Fibroblast of gingiva (primary cell): ENCODE results near the gene LEMD2.

Experiments used
- DNase-seq: peaks from one replicate; pipeline ENCODE4 v3.0.0-alpha.2; 2011; ENCODE audit warnings: low read depth

LEMD2 gene

DNA sequence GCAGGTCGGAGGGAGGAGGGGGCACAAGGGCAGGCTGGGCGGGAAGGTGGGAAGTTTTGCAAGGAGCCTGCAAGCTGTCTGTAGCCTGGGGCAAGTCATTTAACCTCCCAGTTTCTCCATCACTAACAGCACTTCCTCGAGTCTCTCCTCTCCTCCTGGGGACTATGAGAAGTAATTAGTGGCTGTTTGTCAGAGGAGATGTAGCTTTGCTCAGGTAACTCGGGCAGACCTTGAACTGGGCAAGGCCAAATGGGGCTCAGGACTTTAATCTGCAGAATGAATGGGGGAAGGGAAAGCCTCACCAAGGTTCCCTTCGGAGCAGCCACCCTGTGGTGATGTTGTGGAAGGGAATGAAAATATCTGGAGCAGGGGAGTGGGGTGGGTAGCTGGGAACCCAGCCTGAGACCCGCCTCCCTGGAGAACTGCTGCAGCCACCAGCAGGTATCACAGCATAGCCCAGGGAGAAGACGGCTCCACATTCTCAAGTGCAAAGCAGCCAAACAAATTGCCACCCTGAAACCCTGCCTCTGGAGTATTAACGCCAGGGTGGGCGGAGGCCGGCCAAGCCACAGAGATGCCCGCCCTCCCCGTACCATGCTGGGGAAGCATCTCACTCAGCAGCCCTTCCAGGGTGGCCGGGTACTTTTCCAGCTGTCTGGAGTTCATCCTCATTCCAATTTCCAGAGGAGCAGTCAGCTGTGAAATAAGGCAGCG lies 6.1 kb upstream of the LEMD2 start:
- no peak for DNase-seq

DNA sequence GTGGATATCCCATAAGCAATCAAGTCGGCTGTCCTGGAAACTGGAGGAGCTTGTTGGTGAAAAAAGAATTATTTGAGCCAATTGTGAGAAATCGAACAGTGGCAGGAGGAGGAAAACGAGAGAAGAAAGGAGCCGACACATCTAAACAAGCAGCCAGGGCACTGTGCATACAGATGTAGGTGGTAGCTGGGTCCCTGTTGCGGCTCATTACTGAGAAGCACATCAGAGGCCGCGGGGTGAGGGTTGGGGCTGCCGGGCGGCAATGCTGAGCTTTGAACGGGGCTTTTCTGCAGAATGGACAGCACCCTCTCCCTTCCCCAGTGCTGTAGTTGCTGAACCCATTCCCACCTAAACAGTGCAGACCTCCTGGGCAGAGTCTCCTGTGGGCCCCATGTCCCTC lies 4.1 kb upstream of the LEMD2 start:
- DNase-seq: no peak

DNA sequence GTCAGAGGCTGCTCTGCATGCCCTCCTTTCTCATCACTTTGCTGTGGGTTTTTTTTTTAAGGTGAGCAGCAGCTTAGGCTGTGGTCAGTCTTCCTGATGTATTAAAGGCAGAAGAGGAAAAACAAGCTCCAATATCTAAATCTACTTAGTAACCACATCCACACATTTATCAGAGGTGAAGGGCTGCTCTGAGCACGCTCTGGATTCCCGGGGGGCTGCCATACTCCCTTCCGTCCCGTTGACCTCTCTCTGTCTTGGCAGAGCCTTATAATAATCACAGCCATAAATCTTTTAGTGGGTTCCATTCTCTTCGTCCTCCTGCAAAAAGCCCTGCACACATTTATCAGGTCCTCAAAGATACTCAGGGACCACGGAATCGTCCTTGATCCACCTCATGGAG lies 2.7 kb upstream of the LEMD2 start:
- DNase-seq: no peak

DNA sequence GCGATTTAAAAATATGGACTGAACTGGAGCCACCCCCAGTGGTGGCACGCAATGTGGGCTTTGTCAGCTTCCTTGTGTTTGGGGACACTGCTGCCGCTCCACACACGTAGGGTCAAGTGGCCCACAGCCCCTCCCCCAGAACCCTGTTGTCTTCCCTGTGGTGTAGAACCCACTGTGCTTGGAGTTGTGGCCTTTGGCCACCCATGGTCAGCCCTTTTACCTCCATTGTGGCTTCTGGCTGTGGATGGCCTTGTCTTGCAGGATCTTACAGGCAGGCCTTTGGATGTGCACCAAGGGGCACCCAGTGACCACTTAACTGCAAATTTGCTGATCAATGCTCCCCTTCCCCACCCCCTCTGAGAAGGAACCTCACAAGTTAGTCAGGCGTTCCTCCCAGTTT lies 2.0 kb upstream of the LEMD2 start:
- no peak for DNase-seq

DNA sequence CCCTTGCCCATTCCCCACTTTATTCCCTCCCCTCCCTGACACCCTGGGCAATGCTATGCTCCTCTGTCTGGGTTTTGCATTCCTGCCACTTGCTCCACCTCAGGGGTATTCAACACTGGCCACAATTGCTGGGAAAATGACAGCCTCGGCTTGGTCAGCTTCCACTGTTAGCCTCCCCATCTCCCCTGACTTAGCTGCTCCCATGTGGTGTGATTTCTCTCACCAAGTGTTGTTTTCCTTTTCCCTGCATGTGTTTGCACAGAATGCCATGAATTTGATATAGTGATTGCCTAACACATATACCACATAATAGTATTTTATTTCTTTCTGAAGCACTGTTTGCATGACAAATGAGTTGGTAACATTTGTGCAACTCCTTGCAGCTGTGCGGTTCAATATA lies 1.4 kb upstream of the LEMD2 start:
- peak; percentile 85 for DNase-seq

DNA sequence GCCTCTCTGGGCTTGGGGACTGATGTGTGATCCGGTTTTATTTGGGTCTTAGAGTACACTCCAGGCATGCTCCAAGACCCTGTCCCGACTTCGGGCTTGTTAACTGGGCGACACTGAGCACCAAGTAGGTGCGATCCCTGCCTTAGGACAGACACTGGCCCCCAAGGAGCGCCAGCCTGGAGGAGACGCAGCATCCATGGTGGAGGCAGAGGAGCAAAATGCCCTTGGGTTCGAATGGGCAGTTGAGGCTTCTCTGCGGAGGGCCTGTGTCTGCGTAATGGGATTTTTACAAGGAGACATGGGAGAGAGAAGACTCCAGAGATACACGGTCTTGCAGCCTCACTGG lies 593 bp upstream of the LEMD2 start:
- no peak for DNase-seq

DNA sequence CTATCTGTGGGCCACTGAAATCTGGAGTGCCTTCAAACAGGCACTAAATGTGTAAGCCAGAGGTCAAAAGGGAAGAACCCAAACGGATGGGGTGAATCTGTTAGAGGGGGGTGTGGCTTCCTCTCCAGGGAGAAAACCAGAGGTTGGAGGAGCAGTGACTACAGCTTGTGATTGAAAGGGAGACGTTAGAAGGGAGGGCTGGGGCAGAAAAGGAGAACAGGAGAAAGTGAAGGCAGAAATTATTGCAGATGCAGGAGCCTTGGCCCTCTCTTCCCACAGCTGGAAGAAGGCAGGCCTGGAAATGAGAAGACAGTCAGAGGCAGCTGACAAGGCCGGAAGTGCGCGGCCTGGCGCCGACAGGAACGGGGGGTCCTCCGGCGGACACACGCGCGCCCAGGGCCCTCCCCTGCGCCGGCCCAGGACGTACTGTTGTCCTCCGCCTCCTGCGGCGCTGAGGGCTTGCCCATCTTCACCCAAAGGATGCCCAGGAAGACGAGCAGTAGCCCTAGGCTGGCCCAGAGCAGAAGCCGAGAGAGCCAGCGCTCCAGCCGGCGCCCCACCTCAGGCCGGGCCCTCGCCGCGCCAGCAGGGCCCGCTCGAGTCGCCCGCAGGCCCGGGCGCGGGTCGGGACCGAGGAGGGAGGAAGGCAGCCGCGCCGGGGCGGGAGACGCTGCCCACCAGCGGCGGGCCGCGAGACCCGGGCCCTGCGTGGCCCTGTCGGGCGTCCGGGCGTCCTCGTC lies 806 bp downstream of the LEMD2 start:
- DNase-seq: peak; percentile 90

DNA sequence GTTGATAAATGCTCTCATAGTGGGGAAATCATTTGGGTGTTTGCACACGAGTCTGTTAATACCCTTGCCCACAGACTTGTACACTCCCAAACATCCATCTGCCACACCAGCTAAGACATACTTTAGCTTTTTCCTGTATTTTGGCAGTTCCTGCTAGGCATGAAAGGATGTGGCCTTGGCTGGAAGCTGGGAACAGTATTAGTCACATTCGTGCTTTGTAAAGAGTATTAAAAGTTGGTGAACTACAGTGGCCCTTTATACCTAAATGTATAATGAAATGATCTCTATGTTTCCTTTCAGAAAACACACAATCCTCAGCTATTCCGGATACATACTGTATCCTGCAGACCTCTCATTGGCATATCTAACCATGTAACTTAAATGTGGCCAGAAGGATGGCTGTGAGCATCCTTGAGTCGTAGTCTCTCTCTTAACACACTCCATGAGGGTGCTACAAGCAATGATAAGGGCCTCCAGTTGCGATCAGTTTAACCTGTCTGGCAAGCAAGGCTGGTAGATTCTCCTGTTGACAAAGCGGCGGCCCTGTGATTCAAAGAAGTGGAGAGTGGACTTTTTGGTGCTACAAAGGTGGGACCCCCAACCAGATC lies 1.5 kb downstream of the LEMD2 start:
- DNase-seq: peak; percentile 47

DNA sequence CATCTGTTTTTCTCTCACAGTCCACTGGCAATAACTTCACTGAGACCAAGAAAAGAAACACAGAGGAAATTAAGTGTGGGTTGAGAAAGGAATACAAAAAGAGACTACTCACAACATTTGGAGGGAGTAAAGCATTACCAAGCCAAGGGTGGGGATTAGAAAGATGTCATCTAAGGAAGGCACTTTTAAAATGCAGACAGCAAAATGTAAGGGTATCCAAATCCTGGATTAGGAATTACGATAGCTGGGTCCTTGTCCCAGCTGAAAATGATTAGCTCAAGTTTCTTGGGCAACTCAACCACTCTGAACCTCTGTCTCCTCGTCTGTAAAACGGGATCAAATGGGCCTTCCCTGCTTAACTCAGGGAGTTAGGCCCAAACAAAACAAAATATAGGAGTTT lies 2.2 kb downstream of the LEMD2 start:
- DNase-seq: no peak

DNA sequence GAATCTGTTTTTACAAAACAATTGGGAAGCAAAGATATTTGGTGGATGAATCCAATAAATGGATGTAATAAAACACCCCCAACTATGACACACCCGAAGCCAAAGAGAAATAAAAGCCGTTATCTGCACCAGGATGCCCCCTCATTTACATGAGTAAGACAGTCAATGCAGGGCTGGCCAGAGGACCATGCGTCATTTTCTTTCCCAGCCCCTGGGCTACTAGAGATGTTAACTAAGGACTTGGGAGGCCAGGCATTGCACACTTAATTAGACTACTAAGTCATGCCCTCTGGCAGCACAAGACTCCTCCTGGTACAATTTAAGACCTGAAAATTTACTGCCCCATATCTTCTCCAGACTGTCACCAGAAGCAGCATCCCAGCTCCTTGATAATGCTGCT lies 3.2 kb downstream of the LEMD2 start:
- DNase-seq: peak; percentile 36

DNA sequence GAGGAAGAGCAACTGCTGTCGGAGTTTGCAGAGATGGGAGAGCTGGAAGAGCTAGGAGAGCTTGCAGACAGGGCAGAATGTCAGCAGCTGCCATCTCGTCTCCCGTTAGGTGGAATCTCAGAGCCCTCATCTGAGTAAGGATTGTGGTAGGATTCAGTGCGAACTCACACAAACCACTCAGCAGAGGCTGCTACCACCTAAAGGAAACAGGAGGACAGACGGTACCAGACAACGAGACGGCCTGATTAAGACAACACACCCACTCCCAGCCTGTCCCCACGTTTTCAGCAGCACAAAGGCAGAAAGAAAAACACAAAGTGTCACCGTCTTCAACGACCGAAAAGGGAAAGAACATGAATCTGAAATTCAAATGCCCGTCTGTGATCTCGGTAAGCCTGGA lies 4.1 kb downstream of the LEMD2 start:
- no peak for DNase-seq

DNA sequence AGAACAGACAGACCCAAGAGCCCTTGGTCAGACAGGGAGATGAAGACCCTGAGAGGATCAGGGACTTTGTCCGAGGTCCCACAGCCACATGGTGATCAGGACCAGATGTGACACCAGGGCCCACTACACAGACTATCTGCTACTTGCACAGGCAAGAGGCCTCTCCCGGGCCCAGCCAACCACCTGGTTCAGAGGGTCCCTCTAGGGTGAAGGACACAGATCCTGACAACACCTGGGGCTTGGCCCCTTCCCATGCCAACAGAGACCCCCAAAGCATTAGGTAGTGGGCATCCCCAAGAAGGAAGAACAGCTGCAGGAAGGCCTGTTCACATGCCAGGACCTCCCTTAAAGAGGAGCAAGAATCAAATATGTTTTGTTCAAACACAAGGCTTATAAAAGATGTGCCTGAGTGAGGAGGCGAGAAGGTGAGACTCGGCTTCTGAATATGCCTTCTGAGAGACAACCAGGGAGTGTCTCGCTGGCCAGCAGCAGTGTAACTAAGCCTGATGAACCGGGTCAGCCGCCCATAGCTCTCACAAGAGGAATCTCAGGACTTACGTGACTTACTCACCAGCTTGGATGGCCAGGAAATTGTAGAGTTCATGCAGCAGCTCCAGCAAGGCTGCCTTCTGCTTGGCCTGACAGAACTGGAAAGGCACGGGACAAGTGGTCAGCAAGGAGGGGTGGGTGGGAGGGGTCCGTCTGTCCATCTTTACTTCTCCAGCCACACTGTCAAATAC lies 5.0 kb downstream of the LEMD2 start:
- no peak for DNase-seq

DNA sequence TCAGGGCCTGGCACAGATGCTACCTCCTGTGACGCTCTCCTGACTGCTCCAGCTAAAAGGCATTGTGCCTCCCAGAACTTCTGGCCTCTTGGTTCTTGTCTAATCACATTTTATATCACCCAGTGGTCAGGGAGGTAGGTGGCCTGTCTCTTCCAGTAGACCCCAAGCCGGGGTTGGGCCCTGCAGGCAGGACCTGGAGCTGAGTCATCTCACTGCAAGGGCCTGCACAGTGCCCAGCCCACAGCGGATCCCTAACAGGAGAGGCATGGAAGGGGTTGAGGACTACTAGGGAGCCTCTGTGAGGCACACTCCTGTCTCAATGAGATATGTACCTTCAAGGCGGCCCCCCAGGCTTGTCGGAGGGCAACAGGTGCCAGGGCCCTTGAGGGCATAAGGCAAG lies 6.4 kb downstream of the LEMD2 start:
- no peak for DNase-seq

DNA sequence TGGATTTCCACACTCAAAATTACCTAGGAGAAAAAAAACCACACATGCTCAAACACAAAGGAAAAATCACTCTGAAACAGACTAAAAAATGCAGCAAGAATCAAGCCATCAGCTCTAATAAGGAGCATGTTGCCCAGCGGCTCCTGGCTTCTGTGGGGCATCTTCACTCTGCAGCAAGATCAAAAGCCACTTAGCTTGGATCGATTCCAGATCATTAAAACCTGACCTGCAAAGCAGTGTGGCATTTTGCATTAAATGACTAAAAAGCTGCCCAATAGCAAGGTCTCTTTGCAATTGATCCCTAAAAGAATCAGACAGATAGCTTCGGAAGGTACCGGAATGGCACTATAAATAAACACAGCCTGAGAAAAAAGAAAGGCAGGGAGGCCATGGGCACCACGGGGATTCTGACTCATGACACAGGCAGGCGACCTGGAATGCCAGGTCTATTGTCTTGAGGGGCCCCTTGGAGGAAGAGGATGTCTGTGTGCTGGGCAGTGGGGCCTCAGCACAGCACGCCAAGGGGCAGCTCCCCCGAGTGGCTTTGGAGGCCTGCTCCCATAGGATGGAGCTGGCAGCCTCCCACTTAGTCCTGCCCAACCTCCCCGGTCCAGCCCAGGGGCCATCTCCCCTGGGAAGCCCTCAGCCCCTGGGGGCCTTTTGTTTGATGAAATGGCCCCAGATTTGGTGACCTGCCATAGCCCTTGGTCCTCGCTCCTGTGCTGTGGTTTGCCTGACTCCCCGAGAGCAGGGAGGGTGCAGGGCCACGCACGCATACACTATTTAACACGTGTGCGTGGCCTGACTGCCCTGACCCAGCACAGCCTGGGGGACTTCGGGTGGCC lies 7.6 kb downstream of the LEMD2 start:
- DNase-seq: no peak

DNA sequence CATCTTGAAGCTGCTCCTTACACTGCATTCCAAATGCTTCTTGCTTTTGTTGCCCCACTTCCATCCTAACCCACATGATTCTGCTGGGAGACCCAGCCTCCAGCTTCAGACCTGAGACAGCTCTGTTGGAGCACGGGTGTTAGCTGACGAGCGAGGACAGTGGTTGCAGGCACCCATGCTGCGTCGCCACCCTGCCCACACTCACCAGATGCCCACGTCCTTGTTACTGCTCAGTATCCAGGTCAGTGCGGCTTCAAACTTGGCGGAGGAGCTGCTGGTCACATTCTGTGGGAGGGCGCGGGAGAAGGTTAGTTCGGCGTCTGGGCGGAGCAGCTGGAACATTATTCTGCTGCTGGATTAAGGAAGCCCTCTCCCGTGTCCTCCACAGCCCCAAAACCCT lies 9.0 kb downstream of the LEMD2 start:
- DNase-seq: no peak

DNA sequence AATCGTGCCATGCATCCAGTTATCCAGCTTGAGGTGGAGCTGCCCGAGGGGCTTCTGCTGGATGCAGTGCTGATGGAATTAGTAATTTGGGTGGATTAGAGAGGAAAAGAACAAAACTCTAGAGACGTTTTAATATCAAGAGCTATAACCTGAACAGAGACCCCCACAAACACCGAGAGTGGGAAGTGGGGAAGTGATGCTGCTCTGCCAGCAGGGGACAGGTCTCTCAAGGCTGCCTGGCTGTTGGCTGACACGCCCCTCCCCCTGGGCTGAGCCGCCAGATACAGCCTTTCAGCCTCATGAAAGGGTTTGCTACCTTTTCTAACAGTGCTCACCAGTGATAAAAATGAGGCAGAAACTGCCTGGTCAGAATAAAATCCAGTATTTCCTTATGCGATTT lies 9.6 kb downstream of the LEMD2 start:
- no peak for DNase-seq

DNA sequence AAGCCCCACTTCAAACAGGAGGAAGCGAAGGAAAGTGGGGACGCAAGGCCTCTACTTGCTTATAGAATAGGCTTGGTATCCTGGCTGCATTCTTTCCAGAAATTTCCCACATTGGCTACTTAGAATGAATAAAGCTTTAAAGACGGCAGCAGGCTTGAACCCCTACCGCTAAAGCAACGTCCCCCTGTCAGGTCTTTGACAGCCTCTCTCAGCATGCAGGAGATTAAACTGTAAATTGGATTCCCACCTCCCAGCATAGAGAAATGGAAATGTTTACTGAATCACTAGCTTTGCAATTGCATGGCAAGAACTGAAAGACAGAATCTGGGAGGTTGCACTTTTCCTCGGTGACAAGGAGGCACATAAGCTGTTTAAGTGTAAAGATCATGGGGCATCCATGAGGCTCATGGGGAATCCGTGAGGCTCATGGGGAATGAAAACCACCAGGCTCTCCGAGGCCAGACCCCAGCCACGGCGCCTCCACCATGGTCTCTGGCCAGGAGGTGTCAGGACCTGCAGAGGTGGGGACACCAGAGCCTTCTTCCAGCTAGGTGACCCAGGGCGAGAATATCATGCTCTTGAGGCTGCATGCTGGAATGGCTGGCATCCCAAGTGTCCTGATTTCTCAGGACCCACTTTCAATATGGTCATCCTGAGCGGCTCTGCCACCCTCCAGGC lies 10.3 kb downstream of the LEMD2 start:
- no peak for DNase-seq

DNA sequence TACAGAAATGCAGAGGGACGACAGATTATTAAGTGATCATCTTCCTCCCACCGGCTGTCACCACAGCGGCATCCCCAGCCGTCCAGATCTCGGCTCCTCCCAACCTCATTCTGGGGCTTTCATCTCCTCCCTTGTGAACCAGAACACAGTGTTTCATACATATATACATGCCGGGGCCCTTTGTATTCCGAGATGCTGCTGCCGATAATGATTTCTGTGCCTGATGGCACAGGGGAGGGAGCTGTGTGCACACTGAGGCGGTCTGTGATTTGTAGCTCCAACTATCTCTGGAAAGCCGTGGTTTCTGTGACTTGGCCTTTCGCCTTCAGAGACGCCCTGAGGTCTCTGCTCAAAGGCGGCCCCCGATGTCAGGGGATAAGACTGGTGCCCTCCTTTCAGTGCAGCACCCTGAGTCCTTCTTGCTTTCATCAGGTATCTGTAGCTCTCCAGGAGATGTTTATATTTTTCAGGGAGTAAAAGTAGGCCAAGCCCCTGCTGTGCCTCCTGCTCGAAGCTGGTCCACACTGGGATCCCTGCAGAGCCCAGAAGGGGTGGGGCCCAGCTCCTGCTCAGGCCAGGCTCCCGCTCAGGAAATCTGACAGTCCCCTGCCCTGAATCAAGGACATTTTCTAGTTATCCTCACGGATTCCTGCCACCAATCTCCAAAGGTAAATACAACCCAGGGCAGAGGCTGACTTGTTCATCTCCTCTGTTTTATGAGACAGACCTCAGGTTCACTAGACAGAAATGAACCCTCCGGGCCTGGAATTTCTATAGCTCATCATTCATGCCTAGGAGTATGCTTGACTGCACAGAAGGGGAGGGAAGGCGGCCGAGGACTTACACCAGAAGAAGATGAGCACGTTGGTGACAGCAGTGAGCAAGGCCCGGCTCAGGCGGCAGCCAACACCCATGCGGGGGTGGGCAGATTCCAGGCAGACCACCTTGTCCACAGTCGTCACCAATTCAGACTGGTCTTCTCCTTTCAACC lies 11.2 kb downstream of the LEMD2 start:
- DNase-seq: no peak

DNA sequence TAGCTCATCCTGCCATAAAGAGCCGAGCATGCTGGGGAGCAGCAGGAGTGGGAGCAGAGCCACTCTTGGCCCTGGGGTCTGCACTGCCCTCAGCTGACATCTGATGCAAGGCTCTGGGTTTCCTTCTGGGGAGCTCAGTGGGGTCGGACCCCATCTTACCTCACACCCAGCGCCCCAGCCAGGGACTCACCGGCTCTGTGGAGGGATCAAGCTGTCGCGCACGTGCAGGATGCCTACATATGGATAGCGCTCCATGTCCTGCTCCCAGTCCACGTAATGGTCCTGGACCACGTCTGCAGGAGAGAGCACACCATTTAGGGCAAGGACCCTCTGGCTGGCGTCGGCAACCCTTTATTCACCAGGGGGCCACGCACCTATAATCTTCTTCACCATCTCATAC lies 12.2 kb downstream of the LEMD2 start:
- DNase-seq: no peak

DNA sequence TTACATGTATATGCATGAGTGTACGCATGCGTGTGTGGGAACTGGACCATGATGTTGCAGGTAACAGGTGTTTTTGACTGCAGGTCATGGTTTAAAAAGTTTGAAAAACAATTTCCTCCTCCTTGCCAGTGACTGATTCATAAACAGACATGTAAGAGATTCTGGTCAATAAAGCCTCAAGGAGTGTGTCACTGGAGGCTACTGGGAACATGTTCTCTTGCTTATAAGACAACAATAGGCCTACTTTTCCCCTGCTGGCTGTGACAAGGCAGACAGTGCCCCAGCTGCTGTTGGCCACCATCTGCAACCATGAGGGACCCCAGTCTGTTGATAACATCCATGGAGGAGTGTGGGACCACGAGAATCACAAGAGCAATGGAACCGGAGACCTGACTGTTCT lies 12.7 kb downstream of the LEMD2 start:
- DNase-seq: no peak
